ENCODE data around the gene SNTB2. TPM values are rescaled to one million over a fixed set of nuclear protein-coding genes. Genes with fewer than 3 reads are reported as not detected.

SNTB2 gene
- total and polyA plus RNA-seq, 2 of the 13 experiments (the other 11 are each of a cell fraction or from before 2014, with no cell fraction given), result 11.5 to 19.2 TPM

DNA sequence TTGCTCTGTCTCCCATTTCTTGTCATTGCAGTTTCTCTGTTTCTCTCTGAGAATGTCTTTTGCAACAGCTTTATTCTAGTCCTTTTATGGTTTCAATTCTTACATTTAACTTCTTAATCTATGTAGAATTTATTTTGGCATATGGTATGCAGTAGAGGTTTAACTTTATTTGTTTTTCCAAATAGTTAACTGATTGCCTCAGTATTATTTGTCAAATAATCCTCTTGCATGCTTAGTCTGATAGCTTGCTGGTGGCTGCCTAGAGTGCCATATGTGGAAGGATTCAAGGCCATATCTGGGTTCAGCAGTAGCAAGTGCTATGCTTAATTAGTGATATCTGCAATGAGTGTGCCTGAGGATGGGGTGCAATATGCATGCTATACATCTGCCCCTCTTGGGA lies 6.9 kb downstream of the SNTB2 start:
- peaks cover 86% of the 10 kb centered on the region for H3K79me2 ChIP-seq (ENCODE audit: insufficient read depth, low read length)
- POLR2A ChIA-PET, result interaction anchor here (1.0 kb wide), 1 partner anchor 44 kb away, joined by 3 read pairs; no protein-coding TSS in a partner anchor
- H2AFZ ChIP-seq (ENCODE audit: low read length), result no peak overlapping the region
- BruUV-seq (replicated peaks), result no TSS peak
- no peaks in the 10 kb centered on the region; a peak in 1 of 5 replicates for H3K36me3 ChIP-seq (replicated peaks in 1 of 2; ENCODE audit: control insufficient read depth in 1 of 2, insufficient read depth in 2 of 2, low read length in 2 of 2)
- H3K4me3 ChIP-seq (replicated peaks in 1 of 3; ENCODE audit: insufficient read depth in 1 of 3, low read depth in 2 of 3, low read length in 3 of 3), result no peak overlapping the region
- FAIRE-seq (no peak), ATAC-seq (peak; percentile 86), DNase-seq (ENCODE audit: low spot score) (peak; percentile 61)
- H4K20me1 ChIP-seq (ENCODE audit: insufficient read depth, low read length), result peaks cover 9% of the 10 kb centered on the region; the same call in 1 of the 2 replicates
- intact Hi-C loops (cut with micrococcal nuclease; ENCODE audit: unreplicated experiment), result no loop called here
- H3K27me3 ChIP-seq (ENCODE audit: control insufficient read depth in 1 of 2, insufficient read depth in 2 of 2, low read length in 2 of 2), result no peaks in the 10 kb centered on the region
- no peak overlapping the region for H3K9ac ChIP-seq (ENCODE audit: insufficient read depth, low read depth, low read length)
- CTCF ChIA-PET (ENCODE audit: low intra/inter-chr PET ratio, low total read pairs), result no interaction called here
- H3K27ac ChIP-seq (ENCODE audit: extremely low read length, insufficient read depth, low read length), result peak overlapping the region; percentile 34
- in situ Hi-C loops (cut with HindIII; ENCODE audit: extremely low pct_ligation_motif_present, low pct_unique_long_range_greater_than_20kb), result no loop called here
- H3K4me2 ChIP-seq (ENCODE audit: low read depth, low read length), result peak overlapping the region; percentile 12
- H3K4me1 ChIP-seq (ENCODE audit: insufficient read depth, low read length), result peaks cover 38% of the 10 kb centered on the region
- no peaks in the 10 kb centered on the region for H3K9me3 ChIP-seq (ENCODE audit: low read length)
- TF ChIP-seq, protein P1, sequence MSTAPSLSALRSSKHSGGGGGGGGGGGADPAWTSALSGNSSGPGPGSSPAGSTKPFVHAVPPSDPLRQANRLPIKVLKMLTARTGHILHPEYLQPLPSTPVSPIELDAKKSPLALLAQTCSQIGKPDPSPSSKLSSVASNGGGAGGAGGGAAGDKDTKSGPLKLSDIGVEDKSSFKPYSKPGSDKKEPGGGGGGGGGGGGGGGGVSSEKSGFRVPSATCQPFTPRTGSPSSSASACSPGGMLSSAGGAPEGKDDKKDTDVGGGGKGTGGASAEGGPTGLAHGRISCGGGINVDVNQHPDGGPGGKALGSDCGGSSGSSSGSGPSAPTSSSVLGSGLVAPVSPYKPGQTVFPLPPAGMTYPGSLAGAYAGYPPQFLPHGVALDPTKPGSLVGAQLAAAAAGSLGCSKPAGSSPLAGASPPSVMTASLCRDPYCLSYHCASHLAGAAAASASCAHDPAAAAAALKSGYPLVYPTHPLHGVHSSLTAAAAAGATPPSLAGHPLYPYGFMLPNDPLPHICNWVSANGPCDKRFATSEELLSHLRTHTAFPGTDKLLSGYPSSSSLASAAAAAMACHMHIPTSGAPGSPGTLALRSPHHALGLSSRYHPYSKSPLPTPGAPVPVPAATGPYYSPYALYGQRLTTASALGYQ (CRISPR knock-in tag; IDR thresholded peaks at IDR 0.05), result no peak
- no peak for TF ChIP-seq ATF7 (IDR thresholded peaks at IDR 0.05)
- no peak for TF ChIP-seq ATF7 (CRISPR knock-in tag; IDR thresholded peaks at IDR 0.05)
- TF ChIP-seq, protein P2, sequence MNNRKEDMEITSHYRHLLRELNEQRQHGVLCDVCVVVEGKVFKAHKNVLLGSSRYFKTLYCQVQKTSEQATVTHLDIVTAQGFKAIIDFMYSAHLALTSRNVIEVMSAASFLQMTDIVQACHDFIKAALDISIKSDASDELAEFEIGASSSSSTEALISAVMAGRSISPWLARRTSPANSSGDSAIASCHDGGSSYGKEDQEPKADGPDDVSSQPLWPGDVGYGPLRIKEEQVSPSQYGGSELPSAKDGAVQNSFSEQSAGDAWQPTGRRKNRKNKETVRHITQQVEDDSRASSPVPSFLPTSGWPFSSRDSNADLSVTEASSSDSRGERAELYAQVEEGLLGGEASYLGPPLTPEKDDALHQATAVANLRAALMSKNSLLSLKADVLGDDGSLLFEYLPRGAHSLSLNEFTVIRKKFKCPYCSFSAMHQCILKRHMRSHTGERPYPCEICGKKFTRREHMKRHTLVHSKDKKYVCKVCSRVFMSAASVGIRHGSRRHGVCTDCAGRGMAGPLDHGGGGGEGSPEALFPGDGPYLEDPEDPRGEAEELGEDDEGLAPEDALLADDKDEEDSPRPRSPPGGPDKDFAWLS (CRISPR knock-in tag; IDR thresholded peaks at IDR 0.05; ENCODE audit: borderline replicate concordance), result no peak
- 0 out of 2 replicates have a peak, but pooled peaks have one; percentile 25 for TF ChIP-seq ELF4 (CRISPR knock-in tag; IDR thresholded peaks at IDR 0.05; ENCODE audit: borderline replicate concordance)
- TF ChIP-seq ZNF232 (CRISPR knock-in tag; IDR thresholded peaks at IDR 0.05; ENCODE audit: borderline replicate concordance), result 0 out of 2 replicates have a peak, but pooled peaks have one; percentile 48
- no peak for TF ChIP-seq ZSCAN9 (CRISPR knock-in tag; IDR thresholded peaks at IDR 0.05; ENCODE audit: borderline replicate concordance)
- TF ChIP-seq SP140L (CRISPR knock-in tag; IDR thresholded peaks at IDR 0.05; ENCODE audit: borderline replicate concordance), result no peak
- 0 out of 2 replicates have a peak, but pooled peaks have one; percentile 15 for TF ChIP-seq MED1 (CRISPR knock-in tag; IDR thresholded peaks at IDR 0.05)
- TF ChIP-seq RFX5 (IDR thresholded peaks at IDR 0.05; ENCODE audit: low read depth, low read length), result no peak
- TF ChIP-seq ZNF652 (CRISPR knock-in tag; IDR thresholded peaks at IDR 0.05; ENCODE audit: borderline replicate concordance, low read depth), result peak; percentile 18; the same call in 1 of the 2 replicates
- no peak for TF ChIP-seq ZNF746 (CRISPR knock-in tag; IDR thresholded peaks at IDR 0.05)
- no peak for TF ChIP-seq PLRG1 (conservative IDR thresholded peaks at IDR 0.05)
- TF ChIP-seq SYNCRIP (IDR thresholded peaks at IDR 0.05; ENCODE audit: insufficient read depth, low read depth, low read length), result no peak
- peak; percentile 17; the same call in 1 of the 2 replicates for TF ChIP-seq TBX3 (IDR thresholded peaks at IDR 0.05; ENCODE audit: borderline replicate concordance)
- TF ChIP-seq MZF1 (CRISPR knock-in tag; IDR thresholded peaks at IDR 0.05; ENCODE audit: borderline replicate concordance), result no peak
- TF ChIP-seq FOXP1 (IDR thresholded peaks at IDR 0.05), result no peak
- TF ChIP-seq FOXP1 (CRISPR knock-in tag; IDR thresholded peaks at IDR 0.05), result no peak
- peak; percentile 75; the same call in 1 of the 2 replicates for TF ChIP-seq MIXL1 (CRISPR knock-in tag; IDR thresholded peaks at IDR 0.05)
- TF ChIP-seq SRF (IDR thresholded peaks at IDR 0.05; ENCODE audit: low read depth, low read length), result peak; percentile 58; the same call in 1 of the 2 replicates
- no peak for TF ChIP-seq JDP2 (CRISPR knock-in tag; IDR thresholded peaks at IDR 0.05; ENCODE audit: borderline replicate concordance)
- TF ChIP-seq ZNF607 (CRISPR knock-in tag; IDR thresholded peaks at IDR 0.05; ENCODE audit: borderline replicate concordance), result no peak
- TF ChIP-seq, protein P3, sequence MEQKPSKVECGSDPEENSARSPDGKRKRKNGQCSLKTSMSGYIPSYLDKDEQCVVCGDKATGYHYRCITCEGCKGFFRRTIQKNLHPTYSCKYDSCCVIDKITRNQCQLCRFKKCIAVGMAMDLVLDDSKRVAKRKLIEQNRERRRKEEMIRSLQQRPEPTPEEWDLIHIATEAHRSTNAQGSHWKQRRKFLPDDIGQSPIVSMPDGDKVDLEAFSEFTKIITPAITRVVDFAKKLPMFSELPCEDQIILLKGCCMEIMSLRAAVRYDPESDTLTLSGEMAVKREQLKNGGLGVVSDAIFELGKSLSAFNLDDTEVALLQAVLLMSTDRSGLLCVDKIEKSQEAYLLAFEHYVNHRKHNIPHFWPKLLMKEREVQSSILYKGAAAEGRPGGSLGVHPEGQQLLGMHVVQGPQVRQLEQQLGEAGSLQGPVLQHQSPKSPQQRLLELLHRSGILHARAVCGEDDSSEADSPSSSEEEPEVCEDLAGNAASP (CRISPR knock-in tag; IDR thresholded peaks at IDR 0.05; ENCODE audit: borderline replicate concordance), result no peak
- 0 out of 2 replicates have a peak, but pooled peaks have one; percentile 19 for TF ChIP-seq CEBPG (CRISPR knock-in tag; IDR thresholded peaks at IDR 0.05)
